HCT116 (cell line): ENCODE data around the gene NEK1.

Source experiments
- CTCF ChIP-seq, 3 experiments: fragments of 200-600 bp in 1 of 3; sonication (generic) in 1 of 3; IDR thresholded peaks in 2 of 3; conservative IDR thresholded peaks in 1 of 3; 2 replicates each; pipeline ENCODE4 v1.5.1; 2012 to 2017; ENCODE audit warnings: low read depth in 2 of 3, low read length in 2 of 3, antibody characterized with exemption in 1 of 3, borderline replicate concordance in 1 of 3, control low read depth in 1 of 3, mild to moderate bottlenecking in 1 of 3, mixed read lengths in 1 of 3, mixed run types in 1 of 3, moderate library complexity in 1 of 3; ENCODE audit not compliant: insufficient read depth in 1 of 3
- SP1 ChIP-seq: IDR thresholded peaks from 2 replicates; pipeline ENCODE4 v1.6.1; 2012; ENCODE audit warnings: low read depth

GRCh38 chr4:169566021-169566818 is 46.2 kb downstream of the NEK1 start:
- TF ChIP-seq SP1 = no peak
- TF ChIP-seq CTCF (IDR thresholded peaks at IDR 0.05 in 2 of 3, conservative IDR thresholded peaks at IDR 0.05 in 1 of 3; ENCODE audit: borderline replicate concordance in 1 of 3, insufficient read depth in 1 of 3, low read depth in 2 of 3, low read length in 2 of 3) = peak; percentile 57 to 81 (median 59); a peak in 5 of 6 replicates
